NCI-H1105 (cell line): ENCODE measurements around the gene EVC2.

Source experiments
- DNase-seq: peaks from one replicate; lab custom pipeline; 2025; lab: John Stamatoyannopoulos, UW

Gene EVC2

GRCh38 chr4:5562476-5562875 is 145.9 kb downstream of the EVC2 start:
- no peak for DNase-seq

DNA sequence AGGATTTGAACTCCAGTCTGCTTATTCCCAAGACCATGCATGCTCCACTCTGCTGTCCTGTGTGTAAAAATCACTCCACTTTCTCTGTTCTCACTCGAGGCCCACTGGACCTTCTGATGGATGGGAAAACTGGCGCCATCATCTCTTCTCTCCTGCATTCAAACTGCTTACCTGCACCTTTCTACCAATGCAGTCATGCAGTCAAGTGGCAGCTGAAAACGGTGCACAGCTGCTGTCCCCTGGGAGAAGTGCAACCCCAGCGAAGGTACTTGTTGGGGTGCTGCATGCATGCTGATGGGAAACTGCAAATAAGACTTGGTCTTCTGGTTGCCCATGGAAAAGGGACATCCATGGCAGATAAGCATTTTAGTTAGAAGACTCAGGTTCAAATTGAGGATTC is 147.1 kb downstream of the EVC2 start:
- DNase-seq: no peak

DNA sequence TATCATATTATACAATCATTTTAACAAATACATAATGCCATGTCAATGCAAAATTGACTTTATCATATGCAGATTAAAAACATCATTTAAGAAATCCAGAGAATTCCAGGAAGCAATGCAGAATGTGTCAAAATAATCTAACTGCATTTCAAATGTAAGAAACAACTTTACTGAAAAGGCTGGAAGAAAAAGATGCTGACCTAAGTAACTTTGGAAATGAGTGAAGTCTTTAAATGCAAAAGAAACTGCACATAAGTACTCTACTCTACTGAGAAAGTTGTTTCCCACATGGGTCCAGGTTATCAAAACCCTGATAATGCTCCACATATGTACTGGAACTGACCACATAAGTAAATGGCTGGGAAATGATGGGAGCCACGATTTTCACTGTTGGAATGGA is 149.9 kb downstream of the EVC2 start:
- DNase-seq: no peak

- DNase-seq: no peak
Measured at GRCh38 chr4:5554376-5554775, 154.0 kb downstream of the EVC2 start.

DNA sequence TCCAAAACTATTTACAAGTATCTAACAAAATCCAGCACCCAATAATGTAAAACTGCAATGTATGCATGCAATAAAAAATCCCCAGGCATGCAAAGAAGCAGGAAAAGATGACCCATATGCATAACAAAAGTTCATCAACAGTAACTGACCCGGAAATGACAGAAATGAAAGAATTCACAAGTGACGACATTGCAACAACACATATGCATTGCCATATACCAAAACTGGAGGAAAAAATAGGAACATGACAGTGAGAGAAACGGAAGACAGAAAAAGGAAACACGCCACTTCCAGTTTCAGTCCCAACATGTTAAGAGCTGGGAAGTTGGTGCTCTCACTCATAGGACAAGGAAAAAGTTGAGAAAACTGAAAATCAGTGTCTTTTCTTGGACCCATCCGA is 154.6 kb downstream of the EVC2 start:
- DNase-seq: no peak

DNA sequence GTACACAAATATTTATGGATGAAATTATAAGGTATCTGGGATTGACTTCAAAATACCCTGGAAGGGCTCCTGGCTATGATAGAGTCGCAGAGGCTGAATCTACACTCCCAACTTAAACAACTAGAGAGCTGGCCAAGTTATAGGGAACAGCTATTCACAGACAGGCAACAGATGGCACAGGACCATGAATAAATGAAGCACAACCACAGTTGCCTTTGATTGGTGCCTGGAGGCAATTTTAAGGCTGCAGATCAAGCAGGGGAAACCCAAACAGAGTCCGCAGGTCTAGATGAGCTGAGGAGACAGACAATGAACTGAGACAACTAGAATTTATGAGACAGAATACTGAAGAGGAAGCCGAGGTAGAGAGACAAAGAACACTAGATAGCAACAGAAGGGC is 155.9 kb downstream of the EVC2 start:
- DNase-seq: no peak

GRCh38 chr4:5547651-5548249 is 160.6 kb downstream of the EVC2 start:
- DNase-seq: no peak

DNA sequence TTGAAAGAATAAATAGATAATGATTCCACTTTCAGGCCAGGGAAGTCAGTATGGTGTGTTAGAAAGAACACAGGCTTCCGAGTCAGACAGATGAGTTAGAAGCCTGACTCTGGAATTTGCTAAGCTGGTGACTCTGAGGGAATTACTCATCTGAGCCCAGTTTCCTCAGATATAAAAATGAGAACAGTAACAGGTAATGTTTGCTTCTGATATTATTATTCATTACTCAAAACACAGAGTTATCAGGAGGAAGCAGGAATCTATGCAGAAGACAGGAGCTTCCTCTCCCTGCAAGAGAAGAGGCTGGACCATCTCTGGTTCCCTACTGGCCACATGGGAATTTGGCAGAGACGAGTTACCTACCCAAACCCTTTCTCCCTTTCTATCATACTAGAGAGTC is 163.1 kb downstream of the EVC2 start:
- DNase-seq: no peak

- no peak for DNase-seq
Measured at GRCh38 chr4:5544762-5545161, 163.6 kb downstream of the EVC2 start.

DNA sequence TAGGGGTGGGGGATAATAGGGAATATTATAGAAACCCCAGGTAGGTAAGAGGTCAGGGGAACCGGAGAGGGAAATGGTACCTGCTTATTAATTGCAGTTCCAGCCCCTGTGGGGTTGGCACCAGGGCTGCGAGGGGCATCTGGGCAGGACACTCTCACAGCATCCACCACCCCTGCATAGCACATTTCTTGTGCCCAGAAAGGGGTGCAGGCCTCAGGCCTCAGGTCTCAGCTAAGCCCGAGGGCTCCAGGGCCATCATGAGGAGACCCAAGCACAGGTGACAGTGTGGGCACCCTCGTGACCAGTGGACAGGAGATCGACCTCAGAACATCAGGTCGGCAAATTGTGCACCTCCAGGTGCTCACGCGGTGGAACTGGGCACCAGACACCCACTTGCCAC is 164.7 kb downstream of the EVC2 start:
- no peak for DNase-seq

- DNase-seq: no peak
Measured at GRCh38 chr4:5541169-5541568, 167.2 kb downstream of the EVC2 start.

DNA sequence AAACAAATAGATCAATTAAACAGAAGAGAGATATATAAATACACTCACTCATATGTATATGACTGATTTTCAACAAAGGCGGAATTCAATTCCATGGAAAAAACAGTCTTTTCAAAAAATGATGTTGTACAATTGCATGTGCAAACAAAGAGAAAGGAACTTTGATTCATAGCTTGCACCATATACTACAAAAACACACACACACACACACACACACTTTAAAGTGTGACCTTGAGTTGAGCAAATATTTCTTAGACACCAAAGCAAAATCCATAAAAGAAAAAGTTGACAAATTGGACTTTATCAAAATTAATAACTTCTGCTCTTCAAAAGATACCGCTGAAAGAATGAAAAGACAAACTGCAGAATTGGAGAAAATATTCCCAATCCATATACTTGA is 168.8 kb downstream of the EVC2 start:
- no peak for DNase-seq

GRCh38 chr4:5532100-5532499 is 176.3 kb downstream of the EVC2 start:
- no peak for DNase-seq

DNA sequence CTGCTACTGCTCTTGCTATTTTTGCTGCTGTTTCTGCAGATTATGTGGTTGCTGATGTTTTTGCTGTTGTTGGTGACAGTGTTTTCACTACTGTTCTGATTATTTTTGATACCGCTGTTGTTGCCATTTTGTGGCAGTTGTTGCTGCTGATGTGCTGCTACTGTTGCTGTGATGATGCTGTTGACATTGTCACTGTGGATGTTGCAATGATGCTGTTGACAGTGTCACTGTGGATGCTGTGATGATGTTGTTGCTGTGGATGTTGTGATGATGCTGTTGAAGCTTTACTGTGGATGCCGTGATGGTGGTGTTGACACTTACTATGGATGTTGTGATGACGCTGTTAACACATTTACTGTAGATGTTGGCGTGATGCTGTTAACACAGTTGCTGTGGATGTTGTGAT is 180.3 kb downstream of the EVC2 start:
- no peak for DNase-seq

DNA sequence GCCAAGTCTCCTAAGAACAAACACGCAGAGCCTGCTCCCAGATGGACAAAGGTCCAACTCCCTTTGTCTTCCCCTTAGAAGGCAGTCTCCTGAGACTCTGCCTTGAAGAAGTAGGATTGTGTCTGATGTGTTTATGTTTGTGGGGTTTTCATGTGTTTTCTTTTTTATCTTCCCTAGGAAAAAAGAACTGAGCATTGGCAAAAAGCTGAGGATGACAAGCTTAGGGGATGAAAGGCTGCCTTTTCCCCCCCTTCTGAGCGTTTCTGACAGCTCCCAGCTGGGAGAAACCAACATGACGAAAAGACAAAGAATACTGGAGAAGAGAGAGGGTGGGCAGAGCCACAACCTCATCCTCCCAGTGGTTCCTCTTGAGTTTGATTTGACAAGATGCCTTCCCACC is 181.1 kb downstream of the EVC2 start:
- DNase-seq: no peak

DNA sequence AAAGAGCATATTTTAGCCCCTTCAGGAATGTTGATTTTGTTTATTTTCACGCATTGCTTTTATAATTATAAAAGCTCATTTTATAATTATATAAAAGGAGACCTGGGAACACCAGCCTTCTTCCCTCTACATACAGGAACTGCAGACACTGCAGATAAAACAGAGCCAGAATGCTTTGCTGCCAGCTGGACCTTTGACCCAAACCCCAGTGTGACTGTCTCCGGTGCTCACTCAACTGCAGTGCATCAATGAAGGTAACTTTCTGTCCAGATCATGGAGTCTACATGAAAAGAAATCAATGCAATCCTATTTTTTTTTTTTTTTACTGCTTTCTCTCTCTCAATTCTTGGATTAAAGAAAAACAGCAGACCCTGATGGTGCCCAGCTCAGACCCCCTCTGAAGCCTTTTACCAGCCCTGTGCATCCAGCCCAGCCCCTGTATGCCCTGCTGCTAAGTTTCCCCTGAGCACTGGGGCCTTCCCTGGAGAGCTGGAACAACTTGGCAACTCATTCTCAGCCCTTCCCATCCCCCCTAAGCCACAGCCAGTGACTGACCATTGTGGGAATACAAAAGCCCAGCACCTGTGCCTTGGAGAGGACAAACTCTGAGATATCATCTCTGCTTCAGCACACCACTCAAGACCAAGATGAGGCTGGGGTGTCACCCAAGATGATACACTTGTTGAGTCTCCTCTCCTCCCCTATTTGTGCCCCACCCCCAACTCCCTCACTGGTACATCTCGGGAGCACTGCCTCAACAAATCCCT is 182.1 kb downstream of the EVC2 start:
- DNase-seq: no peak

DNA sequence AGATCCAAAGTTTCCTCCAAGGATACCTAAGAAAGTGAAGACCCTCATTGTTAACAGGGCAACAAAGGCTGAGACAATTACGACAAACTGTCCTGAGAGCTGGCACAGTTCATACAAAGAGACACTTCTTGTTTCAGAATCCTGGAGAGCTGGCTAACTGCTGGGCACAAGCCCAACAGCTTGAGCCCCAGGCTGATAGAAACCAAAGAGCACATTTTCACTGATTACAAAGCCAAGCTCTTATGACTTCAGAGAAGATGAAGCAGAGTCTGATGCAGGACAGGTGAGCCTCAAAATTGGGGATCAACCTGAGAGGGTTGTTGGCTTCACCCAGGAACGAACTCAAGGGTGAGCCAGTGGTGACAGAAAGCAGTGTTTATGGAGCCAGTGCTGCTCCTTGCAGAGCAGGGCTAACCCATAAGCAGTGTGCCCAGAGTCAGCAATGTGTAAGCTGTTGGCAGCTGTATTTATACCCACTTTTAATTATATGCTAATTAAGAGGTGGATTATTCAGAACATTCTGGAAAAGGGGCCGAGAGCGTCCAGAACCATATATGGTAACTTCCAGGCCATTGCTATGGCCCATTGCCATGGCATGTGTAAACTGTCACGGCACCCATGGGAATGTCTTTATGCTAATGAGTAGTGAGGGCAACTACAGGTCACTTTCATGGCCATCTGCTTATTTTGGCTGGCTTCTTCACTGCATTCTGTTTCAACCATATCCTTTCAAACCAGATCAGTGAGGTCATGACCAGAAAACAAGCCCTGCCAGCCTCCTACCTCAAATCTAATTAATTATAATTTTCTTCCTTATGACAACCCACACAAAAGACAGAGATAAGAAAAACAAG is 183.7 kb downstream of the EVC2 start:
- no peak for DNase-seq

GRCh38 chr4:5517372-5517771 is 191.0 kb downstream of the EVC2 start:
- DNase-seq: no peak

DNA sequence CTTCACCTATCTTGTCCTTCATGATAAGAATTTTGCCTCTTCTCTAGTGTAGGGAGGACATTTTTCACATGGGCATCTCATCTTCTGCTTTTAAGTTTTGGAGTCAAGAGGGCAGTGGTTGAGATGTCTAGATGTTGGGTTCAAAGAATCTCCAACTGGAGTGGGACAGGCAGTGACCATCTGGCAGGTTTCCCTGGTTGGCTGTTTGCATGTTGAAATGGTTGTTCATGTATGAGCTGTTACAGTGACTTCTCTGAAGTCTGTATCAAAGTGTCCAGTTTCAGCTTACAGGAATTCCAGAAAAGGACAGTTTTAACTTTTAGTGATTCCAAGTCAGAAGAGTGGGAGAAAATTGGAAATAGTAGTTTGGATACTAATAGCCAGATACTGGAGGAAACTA is 192.7 kb downstream of the EVC2 start:
- DNase-seq: no peak
